ENCODE results near the gene GFY. TPM values are rescaled to one million over a fixed set of nuclear protein-coding genes. Genes with fewer than 3 reads are reported as not detected.

Gene GFY
- total RNA-seq, 1 experiment from 2014 or later: not detected

DNA sequence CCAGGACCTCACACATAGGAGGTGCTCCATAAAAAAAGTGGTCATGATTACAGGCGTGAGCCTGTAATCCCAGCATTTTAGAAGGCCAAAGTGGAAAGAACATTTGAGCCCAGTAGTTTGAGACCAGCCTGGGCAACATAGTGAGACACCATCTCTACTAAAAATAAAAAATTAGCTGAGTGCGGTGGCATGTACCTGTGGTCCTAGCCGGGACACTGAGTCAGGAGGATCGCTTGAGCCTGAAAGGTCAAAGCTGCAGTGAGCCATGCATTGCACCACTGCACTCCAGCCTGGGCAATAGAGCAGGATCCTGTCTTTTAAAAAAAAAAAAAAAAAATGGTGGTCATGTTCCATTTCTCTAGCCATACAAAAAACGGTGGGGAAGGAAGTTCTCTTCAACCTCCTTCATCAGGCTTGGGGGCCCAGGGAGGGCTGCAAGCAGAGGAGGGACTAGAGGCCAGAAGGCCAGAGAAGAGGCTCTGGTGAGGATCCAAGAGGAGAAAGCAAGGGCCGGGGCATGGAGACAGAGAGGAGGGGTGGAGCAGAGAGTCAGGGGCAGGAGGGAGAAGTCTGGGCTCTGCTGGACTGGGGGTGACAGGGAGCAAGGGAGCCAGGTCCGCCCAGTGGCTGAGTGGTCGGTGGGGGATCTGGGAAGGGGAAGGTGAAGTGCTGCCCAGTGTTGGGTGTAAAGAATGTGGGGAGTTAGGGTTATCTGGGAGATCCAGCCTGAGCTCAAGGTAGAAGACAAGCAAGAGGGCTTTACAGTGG, 28.3 kb upstream of the GFY start:
- no peaks in the 10 kb centered on the region for H3K9me3 ChIP-seq (replicated peaks)
- no peak overlapping the region for H3K27ac ChIP-seq
- peaks cover 9% of the 10 kb centered on the region; the same call in 1 of the 2 replicates for H3K27me3 ChIP-seq (replicated peaks)
- H3K4me3 ChIP-seq: no peak overlapping the region
- DNase-seq (ENCODE audit: low read depth in 1 of 2, low spot score in 2 of 2): no peak
- H3K4me1 ChIP-seq (replicated peaks): no peaks in the 10 kb centered on the region
- H3K36me3 ChIP-seq: no peaks in the 10 kb centered on the region

DNA sequence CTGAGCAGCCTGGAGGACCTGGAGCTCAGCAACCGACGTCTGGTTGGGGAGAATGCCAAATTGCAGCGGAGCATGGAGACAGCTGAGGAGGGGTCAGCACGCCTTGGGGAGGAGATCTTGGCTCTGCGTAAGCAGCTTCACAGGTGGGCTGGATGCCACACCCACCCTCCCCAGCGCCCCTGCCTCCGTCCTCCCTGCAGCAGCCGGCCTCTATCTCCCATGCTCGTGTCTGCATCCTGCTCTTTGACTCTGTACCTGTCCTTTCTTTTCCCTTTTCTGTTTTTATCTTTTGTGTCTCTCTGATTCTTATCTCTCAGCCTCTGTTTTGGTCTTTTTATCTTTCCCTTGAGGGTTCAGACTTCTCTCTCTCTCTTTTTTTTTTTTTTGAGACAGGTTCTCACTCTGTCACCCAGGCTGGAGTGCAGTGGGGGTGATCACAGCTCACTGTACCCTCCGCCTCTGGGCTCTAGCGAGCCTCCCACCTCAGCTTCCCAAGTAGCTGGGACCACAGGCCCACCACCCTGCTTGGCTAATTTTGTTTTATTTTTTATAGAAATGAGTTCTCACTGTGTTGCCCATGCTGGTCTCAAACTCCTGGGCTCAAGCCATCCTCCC, 27.1 kb upstream of the GFY start:
- no peaks in the 10 kb centered on the region for H3K36me3 ChIP-seq
- no peaks in the 10 kb centered on the region for H3K9me3 ChIP-seq (replicated peaks)
- no peak overlapping the region for H3K4me3 ChIP-seq
- H3K4me1 ChIP-seq (replicated peaks): no peaks in the 10 kb centered on the region
- H3K27ac ChIP-seq: no peak overlapping the region
- no peak for DNase-seq (ENCODE audit: low read depth in 1 of 2, low spot score in 2 of 2)
- H3K27me3 ChIP-seq (replicated peaks): peaks cover 2% of the 10 kb centered on the region; the same call in 1 of the 2 replicates

DNA sequence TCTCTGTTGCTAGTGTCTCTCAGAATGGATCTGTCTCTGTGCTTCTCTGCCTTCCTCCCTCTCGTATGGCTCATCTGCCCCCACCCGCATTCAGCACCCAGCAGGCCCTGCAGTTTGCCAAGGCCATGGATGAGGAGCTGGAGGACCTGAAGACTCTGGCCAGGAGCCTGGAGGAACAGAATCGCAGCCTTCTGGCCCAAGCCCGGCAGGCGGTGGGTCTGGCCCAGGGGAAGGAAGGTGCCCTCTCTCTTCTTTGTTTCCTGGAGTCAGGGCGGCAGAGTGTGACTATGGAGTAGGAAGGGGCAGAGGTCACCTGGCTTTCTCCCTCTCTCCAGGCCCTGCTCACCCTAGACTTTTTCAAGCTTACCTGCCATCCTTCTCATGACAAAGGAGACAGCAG, 26.3 kb upstream of the GFY start:
- no peak overlapping the region for H3K4me3 ChIP-seq
- no peak for DNase-seq (ENCODE audit: low read depth in 1 of 2, low spot score in 2 of 2)
- no peaks in the 10 kb centered on the region for H3K27me3 ChIP-seq (replicated peaks)
- H3K4me1 ChIP-seq (replicated peaks): no peaks in the 10 kb centered on the region
- no peak overlapping the region for H3K27ac ChIP-seq
- no peaks in the 10 kb centered on the region for H3K36me3 ChIP-seq
- H3K9me3 ChIP-seq (replicated peaks): no peaks in the 10 kb centered on the region

DNA sequence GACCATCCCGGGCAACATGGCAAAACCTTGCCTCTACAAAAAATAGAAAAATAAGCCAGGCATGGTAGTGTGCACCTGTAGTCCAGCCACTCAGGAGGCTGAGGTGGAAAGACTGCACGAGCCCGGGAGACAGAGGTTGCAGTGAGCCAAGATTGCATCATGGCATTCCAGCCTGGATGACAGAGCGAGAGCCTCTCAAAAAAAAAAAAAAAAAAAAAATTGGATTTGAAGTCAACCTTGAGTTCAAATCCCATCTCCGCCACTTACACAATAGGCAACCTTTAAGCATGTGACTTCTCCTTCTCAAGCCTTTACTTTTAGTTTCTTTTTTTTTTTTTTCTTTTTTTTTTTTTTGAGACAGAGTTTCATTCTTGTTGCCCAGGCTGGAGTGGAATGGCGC, 25.2 kb upstream of the GFY start:
- no peaks in the 10 kb centered on the region for H3K36me3 ChIP-seq
- no peaks in the 10 kb centered on the region for H3K9me3 ChIP-seq (replicated peaks)
- H3K27me3 ChIP-seq (replicated peaks): no peaks in the 10 kb centered on the region
- H3K4me3 ChIP-seq: no peak overlapping the region
- H3K27ac ChIP-seq: no peak overlapping the region
- no peak for DNase-seq (ENCODE audit: low read depth in 1 of 2, low spot score in 2 of 2)
- H3K4me1 ChIP-seq (replicated peaks): no peaks in the 10 kb centered on the region

DNA sequence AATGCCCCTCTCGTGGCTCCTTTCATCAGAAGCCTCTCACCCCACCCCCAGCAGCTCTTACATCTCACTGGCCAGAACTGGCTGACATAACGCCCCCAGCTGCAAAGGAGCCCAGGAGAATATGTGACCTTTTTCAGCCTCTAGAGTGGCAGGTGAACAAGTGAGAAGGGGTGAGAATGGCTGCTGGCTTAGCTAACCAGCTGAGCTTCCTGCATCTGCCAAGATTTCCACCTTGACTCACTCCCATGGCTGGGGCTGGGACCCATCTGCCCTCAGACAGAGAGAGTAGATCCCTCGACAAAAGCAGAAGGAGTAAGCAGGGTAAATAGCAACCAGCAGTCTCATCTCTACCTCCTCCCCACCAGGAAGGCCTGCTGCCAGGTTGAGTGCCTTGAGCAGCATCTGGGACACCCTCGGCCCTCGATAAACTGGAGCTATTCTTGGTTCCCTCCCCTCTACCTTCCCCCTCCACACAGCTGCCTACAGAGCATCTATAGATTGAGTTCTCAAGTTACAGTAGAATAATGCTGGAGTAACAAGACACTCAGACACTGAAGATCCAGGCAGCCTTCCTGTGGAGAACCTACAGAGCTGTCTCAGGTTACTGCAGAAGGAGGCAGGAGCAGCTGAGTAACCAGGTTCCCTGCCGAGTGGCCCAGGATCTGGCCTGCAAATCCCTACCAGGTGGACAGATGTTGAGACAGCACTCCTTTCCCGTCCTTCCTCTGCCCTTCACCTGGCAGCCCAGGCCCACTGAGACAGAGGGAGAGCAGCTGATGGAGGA, 21.6 kb upstream of the GFY start:
- no peaks in the 10 kb centered on the region for H3K9me3 ChIP-seq (replicated peaks)

DNA sequence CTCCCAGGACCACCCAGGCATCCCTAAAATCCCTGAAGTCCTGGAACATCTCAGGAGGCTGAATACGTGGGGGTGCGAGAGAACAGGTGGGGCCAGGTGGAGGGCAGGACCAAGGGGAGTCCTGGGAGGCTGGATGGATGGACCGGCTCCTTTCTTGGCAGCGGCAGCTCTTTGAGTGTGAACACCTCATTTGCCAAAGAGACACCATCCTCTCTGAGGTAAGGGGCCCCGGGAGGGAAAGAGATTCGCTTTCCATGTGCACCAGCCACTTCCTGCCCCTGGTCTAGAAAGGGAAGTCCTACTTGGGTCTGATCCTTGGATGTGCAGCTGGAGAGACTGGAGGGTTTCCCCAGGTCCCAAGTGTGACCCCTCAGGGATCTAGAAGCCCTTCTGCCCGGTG, 18.1 kb upstream of the GFY start:
- H3K27ac ChIP-seq: no peak overlapping the region
- no peaks in the 10 kb centered on the region for H3K36me3 ChIP-seq
- DNase-seq (ENCODE audit: low read depth in 1 of 2, low spot score in 2 of 2): no peak
- no peaks in the 10 kb centered on the region for H3K9me3 ChIP-seq (replicated peaks)
- H3K4me1 ChIP-seq (replicated peaks): no peaks in the 10 kb centered on the region
- H3K4me3 ChIP-seq: no peak overlapping the region
- H3K27me3 ChIP-seq (replicated peaks): no peaks in the 10 kb centered on the region; the same call in 1 of the 2 replicates

More for the DNA sequence above, 21.6 kb upstream of the GFY start:
- Histone ChIP-seq H3K4me3 (no peak overlapping the region), H3K36me3 (no peaks in the 10 kb centered on the region), H3K27me3 (replicated peaks) (no peaks in the 10 kb centered on the region), H3K27ac (no peak overlapping the region), H3K4me1 (replicated peaks) (no peaks in the 10 kb centered on the region)
- no peak for DNase-seq (ENCODE audit: low read depth in 1 of 2, low spot score in 2 of 2)

DNA sequence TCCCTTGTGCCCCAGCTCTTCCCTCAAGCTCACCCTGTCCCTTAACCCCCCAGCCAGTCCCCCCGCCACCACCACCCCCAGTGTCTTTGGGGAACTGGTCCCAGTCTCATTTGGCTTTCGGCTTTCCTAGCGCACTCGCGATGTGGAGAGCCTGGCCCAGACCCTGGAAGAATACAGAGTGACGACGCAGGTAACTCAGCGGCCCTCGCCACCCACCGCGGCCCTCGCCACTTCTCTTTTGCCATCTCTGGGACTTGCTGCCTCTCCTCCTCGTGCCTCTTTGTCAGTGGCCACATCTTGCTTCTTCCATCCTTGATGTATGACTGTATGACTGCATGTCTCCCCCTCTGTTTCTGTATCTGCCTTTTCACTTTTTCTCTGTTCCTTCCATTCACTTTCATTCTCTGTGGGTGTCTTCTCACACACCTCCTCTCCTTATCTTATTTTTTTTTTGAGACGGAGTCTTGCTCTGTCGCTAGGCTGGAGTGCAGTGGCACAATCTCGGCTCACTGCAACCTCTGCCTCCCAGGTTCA, 17.6 kb upstream of the GFY start:
- Histone ChIP-seq H3K36me3 (no peaks in the 10 kb centered on the region), H3K9me3 (replicated peaks) (no peaks in the 10 kb centered on the region), H3K27ac (no peak overlapping the region), H3K4me1 (replicated peaks) (no peaks in the 10 kb centered on the region), H3K4me3 (no peak overlapping the region), H3K27me3 (replicated peaks) (no peaks in the 10 kb centered on the region; the same call in 1 of the 2 replicates)
- no peak for DNase-seq (ENCODE audit: low read depth in 1 of 2, low spot score in 2 of 2)

DNA sequence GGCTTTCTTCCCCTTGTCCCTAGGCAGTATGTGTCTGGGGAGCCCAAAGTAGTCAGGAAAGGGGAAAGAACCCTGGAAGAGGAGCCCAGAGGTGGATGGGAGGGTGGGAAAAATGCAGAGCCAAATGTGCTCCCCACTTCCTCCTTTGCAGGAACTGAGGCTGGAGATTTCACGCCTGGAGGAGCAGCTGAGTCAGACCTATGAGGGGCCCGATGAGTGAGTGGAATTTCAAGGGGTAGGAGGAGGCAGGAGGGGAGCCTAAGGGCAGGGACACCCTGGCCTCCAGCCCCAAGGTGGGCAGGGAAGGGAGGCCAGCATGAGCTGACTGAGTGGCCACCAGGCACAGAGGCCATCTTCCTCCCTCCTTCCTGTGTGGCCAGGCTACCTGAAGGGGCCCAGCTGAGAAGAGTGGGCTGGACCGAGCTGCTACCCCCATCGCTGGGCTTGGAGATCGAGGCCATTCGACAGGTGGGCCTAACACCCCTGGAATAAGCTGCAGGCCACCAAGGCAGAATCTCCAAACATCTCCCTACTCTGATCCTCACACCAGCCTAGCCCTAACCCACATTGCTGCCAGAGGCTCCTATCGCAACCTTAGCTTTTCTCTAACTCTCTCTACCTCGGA, 16.3 kb upstream of the GFY start:
- DNase-seq (ENCODE audit: low read depth in 1 of 2, low spot score in 2 of 2): no peak

DNA sequence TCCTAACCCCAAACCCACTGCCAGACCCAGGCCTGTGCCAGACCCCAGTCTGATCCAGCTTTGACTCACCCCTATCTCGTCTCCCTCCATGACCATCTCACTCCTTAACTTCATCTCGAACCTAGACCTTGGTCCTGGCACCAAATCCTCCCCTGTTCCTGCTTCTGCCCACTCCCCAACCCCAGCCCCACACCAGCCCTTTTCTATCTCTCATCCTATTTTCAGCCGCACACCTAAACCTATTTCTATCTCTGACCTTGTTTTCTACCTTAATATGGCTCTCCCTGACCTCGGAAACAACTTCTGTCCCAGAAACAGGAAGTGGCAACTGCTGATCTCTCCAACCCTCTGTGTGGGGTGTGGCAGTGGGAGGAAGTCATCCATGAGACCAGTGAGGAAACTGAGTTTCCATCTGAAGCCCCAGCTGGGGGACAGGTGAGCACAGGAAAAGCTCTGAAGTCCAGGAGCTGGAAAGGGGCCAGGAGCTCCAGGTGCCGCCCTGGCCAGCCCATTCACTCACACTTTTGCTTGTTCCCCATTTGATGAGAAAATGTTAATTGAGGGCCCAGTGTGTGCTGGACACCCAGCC, 15.7 kb upstream of the GFY start:
- DNase-seq (ENCODE audit: low read depth in 1 of 2, low spot score in 2 of 2): no peak
- Histone ChIP-seq H3K4me3 (no peak overlapping the region), H3K4me1 (replicated peaks) (no peaks in the 10 kb centered on the region), H3K9me3 (replicated peaks) (no peaks in the 10 kb centered on the region), H3K36me3 (no peaks in the 10 kb centered on the region), H3K27me3 (replicated peaks) (no peaks in the 10 kb centered on the region; the same call in 1 of the 2 replicates), H3K27ac (no peak overlapping the region)

More for the DNA sequence above, 16.3 kb upstream of the GFY start:
- H3K9me3 ChIP-seq (replicated peaks): no peaks in the 10 kb centered on the region
- no peaks in the 10 kb centered on the region; the same call in 1 of the 2 replicates for H3K27me3 ChIP-seq (replicated peaks)
- H3K27ac ChIP-seq: no peak overlapping the region
- no peaks in the 10 kb centered on the region for H3K4me1 ChIP-seq (replicated peaks)
- no peaks in the 10 kb centered on the region for H3K36me3 ChIP-seq
- no peak overlapping the region for H3K4me3 ChIP-seq

DNA sequence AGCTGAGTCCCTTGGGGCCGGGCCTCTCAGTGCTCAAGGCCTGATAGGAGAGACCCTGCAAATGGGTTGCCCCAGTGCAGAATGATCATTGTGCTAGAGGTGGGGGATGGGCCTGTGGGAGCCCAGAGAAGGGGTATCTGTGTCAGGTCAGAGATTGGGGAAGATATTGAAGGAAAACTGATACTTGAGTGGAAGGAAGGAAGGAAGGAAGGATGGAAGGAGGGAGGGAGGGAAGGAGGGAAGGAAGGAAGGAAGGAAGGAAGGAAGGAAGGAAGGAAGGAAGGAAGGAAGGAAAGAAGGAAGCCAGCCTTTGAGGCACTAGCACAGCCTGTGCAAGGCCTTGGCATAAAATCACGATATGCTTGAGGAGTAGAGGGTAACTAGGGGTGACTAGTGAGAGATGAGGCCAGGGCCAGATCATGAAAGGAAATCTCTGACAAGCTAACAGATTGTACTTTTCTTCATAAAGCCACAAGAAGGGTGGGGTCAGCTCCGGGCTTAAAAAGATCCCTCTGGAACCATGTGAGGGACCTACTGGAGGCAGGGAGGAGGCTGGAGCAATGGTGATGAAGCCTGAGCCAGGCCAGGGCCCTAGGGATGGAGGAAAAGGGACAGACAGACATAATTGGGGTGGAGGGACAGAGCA, 13.4 kb upstream of the GFY start:
- Histone ChIP-seq H3K4me1 (replicated peaks) (no peaks in the 10 kb centered on the region), H3K27me3 (replicated peaks) (peaks cover 10% of the 10 kb centered on the region), H3K27ac (no peak overlapping the region), H3K9me3 (replicated peaks) (no peaks in the 10 kb centered on the region), H3K36me3 (no peaks in the 10 kb centered on the region), H3K4me3 (no peak overlapping the region)
- DNase-seq (ENCODE audit: low read depth in 1 of 2, low spot score in 2 of 2): no peak

DNA sequence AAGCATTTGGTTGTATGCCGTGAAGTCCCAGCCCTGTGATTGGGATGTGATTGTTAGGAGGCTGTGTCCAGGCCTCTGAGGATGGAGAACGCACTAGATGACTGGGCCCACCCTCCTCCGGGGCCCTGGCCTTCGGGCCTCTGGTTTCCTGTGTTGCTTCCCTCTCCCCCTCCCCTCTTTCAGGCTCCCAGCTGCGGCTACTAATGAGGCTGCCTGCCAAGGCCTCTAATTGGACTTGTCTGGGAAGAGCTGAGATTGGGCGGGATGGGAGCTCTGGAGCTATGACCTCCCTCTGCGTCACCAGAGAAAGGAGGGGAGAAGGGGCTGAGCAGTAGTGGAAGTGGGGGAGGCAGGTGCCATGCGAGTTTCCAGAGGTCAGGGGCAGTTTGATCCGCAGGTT, 11.8 kb upstream of the GFY start:
- Histone ChIP-seq H3K9me3 (replicated peaks) (no peaks in the 10 kb centered on the region), H3K4me1 (replicated peaks) (no peaks in the 10 kb centered on the region), H3K27ac (no peak overlapping the region), H3K36me3 (no peaks in the 10 kb centered on the region), H3K4me3 (no peak overlapping the region), H3K27me3 (replicated peaks) (peaks cover 24% of the 10 kb centered on the region)
- DNase-seq (ENCODE audit: low read depth in 1 of 2, low spot score in 2 of 2): no peak

DNA sequence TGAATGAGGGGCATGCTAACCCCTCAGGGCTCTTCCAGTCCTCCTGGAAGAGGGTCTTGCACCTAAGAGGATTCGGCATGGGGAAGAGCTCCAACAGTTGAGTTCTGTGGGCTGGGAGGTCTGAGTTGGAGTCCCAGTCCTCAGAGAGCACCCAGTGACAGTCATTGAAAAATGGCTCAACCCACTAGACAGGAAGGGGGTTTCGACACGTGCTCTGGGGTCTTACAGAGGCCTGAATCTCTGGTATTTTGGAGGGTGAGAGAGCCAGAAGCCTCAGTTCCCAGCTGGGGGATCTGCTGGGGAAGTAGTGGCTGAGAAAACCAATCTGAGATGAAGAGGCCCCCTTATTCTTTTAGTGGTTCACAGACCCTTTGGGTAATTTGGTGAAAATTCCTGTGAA, 10.9 kb upstream of the GFY start:
- H3K4me1 ChIP-seq (replicated peaks): no peaks in the 10 kb centered on the region
- no peaks in the 10 kb centered on the region for H3K36me3 ChIP-seq
- no peak overlapping the region for H3K4me3 ChIP-seq
- no peak overlapping the region for H3K27ac ChIP-seq
- H3K27me3 ChIP-seq (replicated peaks): peaks cover 31% of the 10 kb centered on the region
- no peaks in the 10 kb centered on the region for H3K9me3 ChIP-seq (replicated peaks)
- DNase-seq (ENCODE audit: low read depth in 1 of 2, low spot score in 2 of 2): no peak

All from SJSA1 (cell line).